Fibroblast of the conjunctiva (primary cell): Measurements from ENCODE around the gene KBTBD2.
"Not testable (repeated sequence)": the region's sequence is repeated elsewhere in the genome, so short reads cannot be mapped to it uniquely, and the experiment has no call there.

Experiments
- DNase-seq: peaks from one replicate; pipeline ENCODE4 v3.0.0-alpha.2; 2010; ENCODE audit warnings: low read depth

Gene KBTBD2

GRCh38 chr7:32855837-32856775, 35.5 kb downstream of the KBTBD2 start:
- DNase-seq = not testable (repeated sequence)

GRCh38 chr7:32850654-32851053, 40.9 kb downstream of the KBTBD2 start:
- DNase-seq = not testable (repeated sequence)

- DNase-seq = not testable (repeated sequence)
These were observed 42.9 kb downstream of the KBTBD2 start for GRCh38 chr7:32848655-32849054.

GRCh38 chr7:32846630-32847225, 44.8 kb downstream of the KBTBD2 start:
- DNase-seq = peak; percentile 43

GRCh38 chr7:32844748-32845147, 46.8 kb downstream of the KBTBD2 start:
- DNase-seq = not testable (repeated sequence)

GRCh38 chr7:32843763-32844162, 47.8 kb downstream of the KBTBD2 start:
- not testable (repeated sequence) for DNase-seq

GRCh38 chr7:32839846-32840245, 51.7 kb downstream of the KBTBD2 start:
- DNase-seq = not testable (repeated sequence)

GRCh38 chr7:32828996-32829752, 62.4 kb downstream of the KBTBD2 start:
- DNase-seq = not testable (repeated sequence)
